Right lobe of liver (tissue), 6 donors: Measurements from ENCODE around the gene PNRC1. TPM values are rescaled to one million over a fixed set of nuclear protein-coding genes. Genes with fewer than 3 reads are reported as not detected.
"Not testable (repeated sequence)": the region's sequence is repeated elsewhere in the genome, so short reads cannot be mapped to it uniquely, and the experiment has no call there.

ENCODE experiments used
- ATAC-seq, 4 donors: fragments of 200-7000 bp; cut with Tn5 transposase; one replicate each; pipeline ENCODE4 v1.9.1; 2020; ENCODE audit warnings: mild to moderate bottlenecking in 4 of 4, moderate library complexity in 4 of 4
- DNase-seq, 3 donors: peaks; one replicate each; pipeline ENCODE4 v3.0.0-alpha.2; 2020
- H3K27ac ChIP-seq, 3 donors: fragments of 200-600 bp; one replicate each; pipeline ENCODE4 v1.8.0; 2022
- H3K27me3 ChIP-seq, 2 donors: fragments of 200-600 bp; one replicate each; pipeline ENCODE4 v1.8.0; 2022
- H3K36me3 ChIP-seq, 4 donors: fragments of 200-600 bp; sonication (generic) in 1 of 4; one replicate each; pipeline versions ENCODE4 v1.5.1 to v1.8.0; 2017 to 2022; ENCODE audit warnings: control low read depth in 1 of 4
- H3K4me1 ChIP-seq, 4 donors: fragments of 200-600 bp; sonication (generic) in 1 of 4; one replicate each; pipeline versions ENCODE4 v1.5.1 to v1.8.0; 2017 to 2022; ENCODE audit warnings: control low read depth in 1 of 4
- H3K4me3 ChIP-seq, 3 donors: fragments of 200-600 bp; one replicate each; pipeline ENCODE4 v1.8.0; 2022
- H3K9me3 ChIP-seq, 4 donors: fragments of 200-600 bp; sonication (generic) in 1 of 4; one replicate each; pipeline versions ENCODE4 v1.5.1 to v1.8.0; 2017 to 2022; ENCODE audit warnings: control low read depth in 1 of 4
- POLR2A ChIP-seq: fragments of 450-650 bp; IDR thresholded peaks from one replicate; pipeline ENCODE4 v1.6.1; 2017; ENCODE audit warnings: antibody characterized with exemption, mild to moderate bottlenecking
- WGBS: methylation state at CpG from one replicate; pipeline ENCODE4 v1.1.6; 2018; ENCODE audit warnings: low coverage, low lambda C conversion rate; ENCODE audit not compliant: insufficient coverage; ENCODE audit errors: missing lambda C conversion rate; 5-methylcytosine and 5-hydroxymethylcytosine counted together
- intact Hi-C, 2 donors: fragments of 100-400 bp; cut with DNase I; formaldehyde crosslinking; loops; one replicate each; pipeline versions ENCODE4 v1.11.2 to v1.14.1; 2022
- total RNA-seq, 6 experiments: library from RNA; depleted of rRNA in 2 of 6; stranded (reverse); fragments of >200 nt in 2 of 6; fragmentation: NEBNext Ultra II Directional in 3 of 6; extraction: Animal tissue kit (Norgen Biotek cat#: 25700) in 3 of 6; gene quantifications; one replicate each; pipeline versions ENCODE4 v1.1.0 to v1.2.4, GENCODE V29; 2016 to 2023
- TF ChIP-seq, protein P1 (sequence below), 4 donors: fragments of 200-600 bp in 3 of 4; fragments of 450-650 bp in 1 of 4; IDR thresholded peaks; one replicate each; pipeline versions ENCODE4 v1.5.1 to v1.8.0; 2016 to 2022; ENCODE audit warnings: antibody characterized with exemption in 4 of 4, mild to moderate bottlenecking in 2 of 4
- donor health status: DM: no; HTN: yes; CAD: no.
- donor health status: DM: no; HTN: no; CAD: no.
- donor health status: DM: no; HTN: no; CAD: no.
- donor health status: DM: no; HTN: yes; CAD: no.
- donor health status: DM: no; HTN: yes; CAD: no.

Gene PNRC1
- total RNA-seq, 6 experiments from 2014 or later: 55.4 to 182 (median 105) TPM

GRCh38 chr6:89059227-89059626, 21.3 kb upstream of the PNRC1 start:
- no peaks in the 10 kb centered on the region for H3K4me1 ChIP-seq
- H3K9me3 ChIP-seq: no peaks in the 10 kb centered on the region
- intact Hi-C loops: no loop called here
- H3K27ac ChIP-seq: no peak overlapping the region
- WGBS: 91% methylated on average over 12 of the region's 12 CpGs
- TF ChIP-seq, protein P1, sequence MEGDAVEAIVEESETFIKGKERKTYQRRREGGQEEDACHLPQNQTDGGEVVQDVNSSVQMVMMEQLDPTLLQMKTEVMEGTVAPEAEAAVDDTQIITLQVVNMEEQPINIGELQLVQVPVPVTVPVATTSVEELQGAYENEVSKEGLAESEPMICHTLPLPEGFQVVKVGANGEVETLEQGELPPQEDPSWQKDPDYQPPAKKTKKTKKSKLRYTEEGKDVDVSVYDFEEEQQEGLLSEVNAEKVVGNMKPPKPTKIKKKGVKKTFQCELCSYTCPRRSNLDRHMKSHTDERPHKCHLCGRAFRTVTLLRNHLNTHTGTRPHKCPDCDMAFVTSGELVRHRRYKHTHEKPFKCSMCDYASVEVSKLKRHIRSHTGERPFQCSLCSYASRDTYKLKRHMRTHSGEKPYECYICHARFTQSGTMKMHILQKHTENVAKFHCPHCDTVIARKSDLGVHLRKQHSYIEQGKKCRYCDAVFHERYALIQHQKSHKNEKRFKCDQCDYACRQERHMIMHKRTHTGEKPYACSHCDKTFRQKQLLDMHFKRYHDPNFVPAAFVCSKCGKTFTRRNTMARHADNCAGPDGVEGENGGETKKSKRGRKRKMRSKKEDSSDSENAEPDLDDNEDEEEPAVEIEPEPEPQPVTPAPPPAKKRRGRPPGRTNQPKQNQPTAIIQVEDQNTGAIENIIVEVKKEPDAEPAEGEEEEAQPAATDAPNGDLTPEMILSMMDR (IDR thresholded peaks at IDR 0.05): no peak
- TF ChIP-seq POLR2A: no peak
- no peaks in the 10 kb centered on the region for H3K27me3 ChIP-seq
- no peak overlapping the region for H3K4me3 ChIP-seq
- ATAC-seq (no peak), DNase-seq (no peak)
- H3K36me3 ChIP-seq: no peaks in the 10 kb centered on the region

DNA sequence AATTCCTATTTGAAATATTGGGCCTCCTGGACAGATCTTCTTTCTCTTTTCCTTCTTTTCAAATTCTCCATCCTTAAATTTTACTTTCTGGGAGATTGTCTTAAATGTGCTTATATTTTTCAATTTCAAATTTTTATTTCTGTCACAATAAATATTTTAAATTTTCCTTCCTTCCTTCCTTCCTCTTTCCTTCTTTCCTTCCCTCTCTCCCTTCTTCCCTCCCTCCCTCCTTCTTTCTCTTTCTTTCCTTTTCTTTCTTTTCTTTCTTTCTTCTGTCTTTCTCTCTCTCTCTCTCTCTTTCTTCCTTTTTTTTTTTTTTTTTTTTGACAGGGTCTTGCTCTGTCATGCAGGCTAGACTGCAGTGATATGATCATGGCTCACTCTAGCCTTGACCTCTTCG, 16.7 kb upstream of the PNRC1 start:
- H3K9me3 ChIP-seq: no peaks in the 10 kb centered on the region
- H3K4me3 ChIP-seq: no peak overlapping the region
- DNase-seq: no peak
- no peak overlapping the region for H3K27ac ChIP-seq
- intact Hi-C loops: no loop called here
- H3K27me3 ChIP-seq: no peaks in the 10 kb centered on the region
- no peak for TF ChIP-seq POLR2A
- TF ChIP-seq, protein P1 (IDR thresholded peaks at IDR 0.05): no peak
- WGBS: 100% methylated on average over 1 of the region's 1 CpG
- H3K36me3 ChIP-seq: no peaks in the 10 kb centered on the region
- no peak for ATAC-seq
- H3K4me1 ChIP-seq: peaks cover 0 to 21% (median 0%) of the 10 kb centered on the region in 4 donors

DNA sequence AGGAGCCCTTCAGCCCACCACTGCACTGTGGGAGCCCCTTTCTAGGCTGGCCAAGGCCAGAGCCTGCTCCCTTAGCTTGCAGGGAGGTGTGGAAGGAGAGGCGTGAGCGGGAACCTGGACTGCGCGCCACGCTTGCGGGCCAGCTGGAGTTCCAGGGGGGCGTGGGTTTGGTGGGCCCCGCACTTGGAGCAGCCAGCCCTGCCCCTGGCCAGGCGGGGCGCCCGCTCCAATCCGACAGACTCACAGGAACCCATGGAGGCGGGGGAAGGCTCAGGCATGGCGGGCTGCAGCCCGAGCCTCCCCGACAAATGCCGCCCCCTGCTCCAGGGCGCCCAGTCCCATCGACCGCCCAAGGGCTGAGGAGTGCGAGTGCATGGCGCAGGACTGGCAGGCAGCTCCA, 15.6 kb upstream of the PNRC1 start:
- H3K4me3 ChIP-seq, H3K27ac ChIP-seq, DNase-seq, ATAC-seq, H3K27me3 ChIP-seq, intact Hi-C loops, H3K9me3 ChIP-seq, H3K36me3 ChIP-seq: not testable (repeated sequence)
- peaks cover 0 to 21% (median 0%) of the 10 kb centered on the region in 4 donors for H3K4me1 ChIP-seq
- no CpG with 5 or more reads among the region's 22 CpGs for WGBS

DNA sequence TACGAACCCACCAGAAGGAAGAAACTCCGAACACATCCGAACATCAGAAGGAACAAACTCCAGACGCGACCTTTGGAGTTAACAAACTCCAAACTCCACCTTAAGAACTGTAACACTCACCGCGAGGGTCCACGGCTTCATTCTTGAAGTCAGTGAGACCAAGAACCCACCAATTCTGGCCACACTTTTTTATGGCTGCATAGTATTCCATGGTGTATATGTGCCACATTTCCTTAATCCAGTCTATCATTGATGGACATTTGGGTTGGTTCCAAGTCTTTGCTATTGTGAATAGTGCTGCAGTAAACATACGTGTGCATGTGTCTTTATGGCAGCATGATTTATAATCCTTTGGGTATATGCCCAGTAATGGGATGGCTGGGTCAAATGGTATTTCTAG, 14.4 kb upstream of the PNRC1 start:
- WGBS: 93% methylated on average over 9 of the region's 9 CpGs
- H3K27ac ChIP-seq, H3K9me3 ChIP-seq, H3K36me3 ChIP-seq, H3K27me3 ChIP-seq, intact Hi-C loops, DNase-seq, H3K4me3 ChIP-seq, ATAC-seq: not testable (repeated sequence)
- H3K4me1 ChIP-seq: peaks cover 0 to 28% (median 3%) of the 10 kb centered on the region in 4 donors

DNA sequence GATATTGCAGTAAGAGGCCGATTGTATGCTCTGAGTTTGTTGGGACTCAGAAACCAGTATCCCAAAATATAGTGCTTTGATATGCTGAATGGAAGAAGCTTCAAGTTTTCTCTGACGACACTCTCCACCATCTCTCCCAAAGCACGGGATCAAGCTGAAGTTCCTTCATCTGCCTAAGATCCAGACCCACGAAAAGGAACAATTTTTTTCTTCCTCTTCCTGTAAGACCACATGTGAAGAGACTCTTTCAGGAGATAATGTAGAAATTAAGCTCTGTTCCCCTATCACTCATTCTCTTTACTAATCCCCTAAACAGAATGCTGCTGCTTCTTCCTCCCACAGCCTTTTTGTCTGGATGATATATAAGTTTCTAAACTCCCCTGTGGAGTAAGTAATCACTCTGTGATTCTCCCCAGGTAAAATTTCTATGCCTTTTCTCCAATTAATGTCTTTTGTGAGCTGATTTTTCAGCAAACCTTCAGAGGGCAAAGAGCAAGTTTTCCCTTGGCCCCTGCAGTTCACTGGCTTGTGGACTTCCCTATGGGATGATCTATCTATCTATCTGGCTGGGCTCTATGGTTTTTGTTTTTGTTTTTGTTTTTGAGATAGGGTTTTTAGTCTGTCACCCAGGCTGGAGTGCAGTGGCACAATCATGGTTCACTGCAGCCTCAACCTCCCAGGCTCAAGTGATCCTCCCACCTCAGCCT, 13.5 kb upstream of the PNRC1 start:
- H3K27ac ChIP-seq: peak overlapping the region in 2 of 3 donors; percentile 39 to 43
- 56% methylated on average over 4 of the region's 4 CpGs for WGBS
- intact Hi-C loops: no loop called here
- no peaks in the 10 kb centered on the region for H3K36me3 ChIP-seq
- TF ChIP-seq, protein P1 (IDR thresholded peaks at IDR 0.05): no peak
- no peak for TF ChIP-seq POLR2A
- no peaks in the 10 kb centered on the region for H3K27me3 ChIP-seq
- H3K9me3 ChIP-seq: no peaks in the 10 kb centered on the region
- H3K4me3 ChIP-seq: no peak overlapping the region
- H3K4me1 ChIP-seq: peaks cover 0 to 34% (median 3%) of the 10 kb centered on the region in 4 donors
- ATAC-seq: peak; percentile 52 to 66 (median 58)
- no peak for DNase-seq
